Fibroblast of skin of abdomen (primary cell): ENCODE measurements around the gene NOL4L.

Experiments
- DNase-seq: peaks from one replicate; pipeline ENCODE4 v3.0.0-alpha.2; 2013

The NOL4L gene

DNA sequence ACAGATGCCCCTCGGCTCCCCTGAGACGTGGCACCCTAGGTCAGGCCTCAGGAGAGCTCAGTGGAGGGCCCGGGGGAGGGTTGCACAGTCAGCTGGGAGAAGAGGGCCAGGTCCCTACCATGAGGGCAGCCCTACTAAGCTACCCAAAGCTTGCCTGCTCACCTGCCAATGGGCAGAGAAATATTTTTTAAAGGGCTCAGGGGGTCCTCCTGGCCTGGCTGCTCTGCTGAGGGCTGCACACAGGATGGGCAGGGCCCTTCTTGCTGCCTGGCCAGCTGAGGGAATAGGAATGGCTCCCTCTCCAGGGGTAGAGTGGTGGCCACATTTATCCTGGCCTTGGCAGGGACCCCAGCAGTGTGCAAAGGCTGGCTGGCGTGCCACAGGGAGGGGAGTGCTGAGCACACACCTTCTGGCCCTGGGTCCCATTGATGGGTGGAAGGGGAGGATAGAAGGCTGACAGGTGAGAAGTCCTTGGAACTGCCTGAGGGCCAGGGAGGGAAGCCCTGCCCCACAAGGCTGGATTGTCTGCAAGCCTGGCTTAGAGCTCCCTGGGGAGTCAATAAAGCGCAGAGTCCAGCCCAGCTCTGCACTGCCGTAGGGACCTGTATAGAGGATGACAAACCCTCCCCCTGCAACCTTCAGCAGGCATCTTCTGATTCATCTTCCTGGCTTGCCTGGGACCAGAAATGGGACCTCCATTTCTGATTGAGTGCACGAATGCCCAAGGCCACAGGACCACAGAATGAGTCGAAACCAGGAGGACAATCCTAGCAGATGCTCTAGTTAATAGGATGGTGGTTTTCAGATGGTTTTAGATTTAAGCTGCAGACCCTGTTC is 62.1 kb downstream of the NOL4L start:
- DNase-seq, result peak; percentile 51

DNA sequence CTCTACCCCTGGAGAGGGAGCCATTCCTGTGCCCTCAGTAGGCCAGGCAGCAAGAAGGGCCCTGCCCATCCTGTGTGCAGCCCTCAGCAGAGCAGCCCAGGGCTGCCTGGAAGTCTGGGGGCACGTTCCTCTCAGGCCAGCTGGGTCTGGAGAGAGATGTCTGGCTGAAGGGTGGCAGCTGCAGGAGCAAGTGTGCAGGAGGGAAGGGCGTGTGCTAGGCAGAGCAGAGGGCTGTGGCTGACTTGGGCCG is 62.7 kb downstream of the NOL4L start:
- no peak for DNase-seq

DNA sequence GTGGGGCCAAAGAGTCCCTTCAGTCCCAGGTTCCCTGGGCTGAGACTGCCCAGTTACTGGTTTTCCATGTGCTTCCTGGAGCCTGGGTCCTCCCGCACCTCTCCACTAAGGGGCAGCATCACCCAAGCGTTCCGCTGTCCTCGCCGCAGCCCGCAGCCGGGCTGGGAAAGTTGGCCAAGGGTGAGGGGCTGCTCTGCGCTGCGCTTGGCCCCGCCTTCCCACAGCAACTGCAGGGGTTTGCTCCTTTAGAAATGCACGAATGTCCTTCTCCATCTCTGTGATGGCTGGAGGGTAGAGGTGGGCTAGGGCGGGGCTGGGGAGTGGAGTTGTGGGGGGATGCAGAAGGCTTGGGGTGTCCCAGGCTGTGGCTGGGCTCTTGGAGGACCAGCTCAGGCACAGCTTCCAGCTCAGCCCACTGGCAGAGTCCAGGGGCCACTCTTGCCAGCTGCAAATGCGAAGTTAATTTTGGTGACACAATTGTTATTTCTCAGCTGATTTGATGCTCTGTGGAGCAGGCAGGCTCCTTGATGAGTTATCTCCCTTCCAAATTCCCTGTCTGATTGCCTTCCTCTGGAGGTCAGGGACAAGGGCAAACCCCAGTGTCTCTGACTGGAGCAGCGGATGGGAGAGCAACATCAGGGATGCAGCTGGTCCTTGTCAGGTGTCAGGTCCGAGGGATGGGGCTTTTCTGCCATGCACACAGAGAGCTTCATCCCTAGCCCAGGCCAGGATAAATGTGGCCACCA is 63.2 kb downstream of the NOL4L start:
- peak; percentile 55 for DNase-seq

DNA sequence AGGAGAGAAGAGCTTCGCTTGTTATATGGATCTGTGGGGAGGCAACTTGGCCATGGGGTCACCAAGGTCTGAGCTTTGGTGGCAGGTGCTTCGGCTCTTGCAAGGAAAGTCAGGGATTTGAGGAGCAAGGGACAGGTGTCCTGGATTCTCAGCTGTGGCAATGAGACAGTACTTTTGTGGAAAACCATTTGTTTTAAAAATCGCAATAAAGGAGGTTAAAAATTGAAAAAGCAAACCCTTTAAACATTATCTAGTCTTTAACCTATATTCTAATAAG is 64.3 kb downstream of the NOL4L start:
- no peak for DNase-seq

DNA sequence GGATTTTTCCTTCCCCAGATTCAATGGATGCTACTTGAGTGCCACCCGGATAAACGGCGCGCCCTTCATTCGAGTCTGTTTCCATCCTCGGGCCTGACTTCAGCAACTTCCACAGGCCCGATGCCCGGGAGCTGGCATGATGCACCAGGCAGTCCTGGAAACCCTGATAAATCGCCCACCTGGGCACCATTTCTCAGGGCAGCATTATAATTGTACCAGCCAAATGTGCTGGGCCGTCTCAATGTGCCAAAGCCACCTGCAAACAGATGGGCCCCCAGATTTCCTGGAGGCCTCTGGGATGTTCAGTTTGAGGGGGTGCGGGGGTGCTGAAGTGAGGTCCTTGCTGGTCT is 65.8 kb downstream of the NOL4L start:
- no peak for DNase-seq

DNA sequence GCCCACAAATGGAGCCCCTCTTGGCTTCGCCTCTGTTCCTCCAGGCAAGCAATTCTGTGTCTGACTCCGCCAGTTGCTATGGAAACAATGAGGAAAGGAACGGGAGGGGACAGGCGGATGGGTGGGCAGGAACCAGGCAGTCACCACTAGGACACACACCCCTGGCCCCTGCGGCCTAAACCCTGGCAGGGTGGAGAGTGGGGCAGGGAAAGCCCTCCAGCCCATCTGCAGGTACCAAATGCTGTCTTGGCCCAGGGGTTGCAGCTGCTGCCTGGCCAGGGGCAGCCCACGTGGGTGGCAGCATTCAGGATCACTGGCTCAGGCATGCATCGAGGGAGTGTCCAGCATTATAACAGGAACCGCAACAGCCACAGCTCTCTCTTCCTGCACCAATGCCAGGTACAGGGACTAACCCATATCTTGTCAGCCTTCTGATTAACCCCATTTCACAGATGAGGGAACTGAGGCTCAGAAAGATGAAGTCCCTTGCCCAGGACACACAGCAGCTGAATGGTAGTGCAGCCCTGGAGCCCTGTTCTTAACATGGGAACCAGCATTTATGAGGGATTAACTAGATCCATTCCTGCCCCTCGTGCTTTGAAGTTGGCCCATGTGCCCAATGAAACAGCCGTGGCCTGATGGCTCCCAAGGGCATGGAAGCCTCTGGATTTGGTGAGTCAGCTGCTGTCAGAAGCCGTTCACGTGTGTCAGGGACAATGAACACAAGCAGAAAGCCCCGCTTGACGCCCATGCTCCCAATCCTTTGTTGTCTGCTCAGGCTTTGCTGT is 66.3 kb downstream of the NOL4L start:
- no peak for DNase-seq

DNA sequence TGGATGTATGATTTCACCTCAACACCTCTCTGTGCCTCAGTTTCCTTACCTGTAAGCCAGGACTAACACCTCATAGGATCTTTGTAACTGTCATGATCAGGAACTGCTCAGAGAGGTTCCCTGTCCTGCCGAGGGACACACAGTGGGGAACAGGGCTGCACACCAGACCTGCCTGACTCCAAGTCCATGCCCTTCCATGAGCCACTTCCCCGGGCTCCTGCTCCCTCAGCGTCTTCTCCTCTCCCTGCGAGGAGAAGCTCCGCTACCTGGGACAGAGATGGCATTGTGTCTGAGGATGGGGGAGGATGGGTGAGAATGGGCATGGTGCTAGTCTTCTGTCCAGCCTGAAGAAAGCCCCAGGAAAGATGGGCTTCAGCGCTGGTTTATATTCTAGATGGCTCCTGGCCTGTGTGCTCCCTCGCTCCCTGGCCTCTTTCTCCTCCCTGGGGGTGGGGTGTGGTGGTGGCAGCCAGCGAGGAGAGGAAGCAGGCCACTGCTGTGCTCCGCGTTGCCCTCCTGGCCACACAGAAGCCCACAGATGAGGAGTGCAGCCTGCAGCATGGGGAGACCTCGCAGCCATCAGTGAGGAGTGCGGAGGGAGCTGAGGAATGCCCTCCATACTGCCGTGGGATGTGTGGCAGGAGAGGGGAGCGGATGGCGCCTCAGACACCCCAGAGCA is 67.1 kb downstream of the NOL4L start:
- no peak for DNase-seq

DNA sequence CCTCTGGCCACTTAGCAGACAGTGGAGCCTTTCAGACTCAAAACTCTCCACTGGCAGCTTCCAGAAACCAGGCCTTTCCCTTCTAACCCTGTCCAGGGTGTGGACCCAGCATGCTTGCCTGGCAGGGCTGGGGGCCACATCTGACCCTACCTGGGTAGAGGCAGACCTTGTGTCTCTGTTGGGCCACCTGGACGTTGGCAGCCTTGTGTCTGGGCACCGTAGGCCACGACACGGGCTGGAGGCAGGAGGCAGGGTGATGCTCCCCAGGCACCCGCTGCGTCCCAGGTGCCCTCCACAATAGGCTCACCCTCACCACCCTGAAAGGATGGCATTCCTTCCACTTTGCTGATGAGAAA is 67.6 kb downstream of the NOL4L start:
- DNase-seq, result no peak

DNA sequence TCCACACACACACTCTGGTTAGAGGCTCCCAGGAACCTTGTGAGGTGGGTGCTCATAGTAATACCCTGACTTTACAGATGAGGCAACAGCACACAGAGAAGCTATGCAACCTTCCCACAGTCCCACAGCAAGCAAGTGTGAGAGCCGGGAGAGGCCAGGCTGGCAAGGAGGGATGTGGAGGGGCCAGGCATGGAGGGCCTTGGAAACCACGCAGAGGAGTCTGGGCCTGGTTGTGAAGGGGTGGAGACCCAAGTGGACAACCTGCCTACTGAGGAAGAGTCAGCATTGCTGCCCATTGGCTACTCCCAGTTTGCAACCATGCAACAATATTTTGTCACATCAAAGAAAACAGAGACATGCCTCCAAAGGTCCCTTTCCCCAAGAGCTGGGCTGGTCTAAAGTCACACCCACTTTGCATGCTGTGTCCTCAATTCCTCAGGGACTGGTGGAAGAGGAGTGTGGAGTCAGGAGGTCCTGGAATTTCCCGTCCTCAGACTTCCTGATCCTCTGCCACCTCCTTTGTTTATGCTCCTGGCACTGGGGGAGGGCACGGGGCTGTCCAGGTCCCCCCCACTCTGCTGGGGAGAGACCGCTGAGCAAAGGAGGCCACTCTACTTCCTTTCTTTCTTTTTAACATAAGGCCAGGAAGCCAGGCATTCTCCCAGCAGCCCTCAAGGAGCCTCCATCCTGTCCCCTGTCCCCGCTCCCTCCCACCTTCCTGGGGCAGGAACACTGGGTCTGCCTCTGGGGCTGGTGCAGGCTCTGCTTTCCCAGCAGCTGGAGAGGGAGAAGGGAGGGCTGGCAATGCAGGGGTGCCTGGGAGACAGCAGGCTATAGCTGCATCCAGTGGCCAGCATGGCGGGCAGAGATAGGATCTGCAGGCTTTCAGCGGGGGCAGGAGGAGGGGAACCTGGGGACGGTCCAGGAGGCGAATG is 68.3 kb downstream of the NOL4L start:
- DNase-seq, result no peak

DNA sequence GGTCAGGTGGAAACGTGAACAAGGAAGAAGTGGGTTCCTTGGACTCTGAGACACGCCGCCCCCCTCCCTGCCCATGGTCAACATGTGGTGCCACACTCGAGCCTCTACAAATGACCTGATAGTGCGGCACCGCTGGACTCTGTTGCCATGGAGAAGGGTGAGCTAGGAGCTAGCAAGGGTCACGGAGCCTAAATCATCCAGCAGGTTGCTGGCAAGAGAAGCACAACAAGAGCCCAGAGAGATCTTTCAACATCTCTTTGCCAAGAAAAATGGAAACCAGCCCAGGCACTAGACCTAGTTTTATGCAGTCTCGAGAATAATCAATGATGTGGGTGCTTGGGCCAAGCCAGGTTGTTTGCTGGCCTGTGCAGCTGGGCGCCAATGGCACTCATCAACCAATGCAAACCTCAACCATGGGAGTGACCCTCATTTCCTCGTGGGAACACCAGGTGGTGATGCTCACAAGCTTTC is 69.5 kb downstream of the NOL4L start:
- no peak for DNase-seq

DNA sequence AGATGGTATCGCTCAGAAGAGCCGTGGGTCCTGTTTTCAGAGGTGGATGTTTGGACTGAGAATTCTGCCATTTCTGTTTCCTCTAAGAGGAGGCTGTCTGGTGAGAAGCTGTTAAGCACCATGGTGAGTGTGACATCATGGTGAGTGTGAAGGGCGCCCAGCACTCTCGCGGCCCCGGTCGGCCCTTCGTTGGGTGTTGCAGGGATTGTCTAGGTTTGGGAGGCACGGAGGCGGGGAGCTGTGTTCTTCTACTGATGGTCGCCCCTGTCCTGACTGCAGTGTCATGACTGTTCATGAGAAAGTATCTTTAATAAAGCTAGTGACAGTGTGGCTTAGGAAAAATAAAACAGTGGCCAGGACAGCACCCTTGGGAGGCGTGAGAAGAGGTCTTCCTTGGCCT is 70.4 kb downstream of the NOL4L start:
- no peak for DNase-seq

DNA sequence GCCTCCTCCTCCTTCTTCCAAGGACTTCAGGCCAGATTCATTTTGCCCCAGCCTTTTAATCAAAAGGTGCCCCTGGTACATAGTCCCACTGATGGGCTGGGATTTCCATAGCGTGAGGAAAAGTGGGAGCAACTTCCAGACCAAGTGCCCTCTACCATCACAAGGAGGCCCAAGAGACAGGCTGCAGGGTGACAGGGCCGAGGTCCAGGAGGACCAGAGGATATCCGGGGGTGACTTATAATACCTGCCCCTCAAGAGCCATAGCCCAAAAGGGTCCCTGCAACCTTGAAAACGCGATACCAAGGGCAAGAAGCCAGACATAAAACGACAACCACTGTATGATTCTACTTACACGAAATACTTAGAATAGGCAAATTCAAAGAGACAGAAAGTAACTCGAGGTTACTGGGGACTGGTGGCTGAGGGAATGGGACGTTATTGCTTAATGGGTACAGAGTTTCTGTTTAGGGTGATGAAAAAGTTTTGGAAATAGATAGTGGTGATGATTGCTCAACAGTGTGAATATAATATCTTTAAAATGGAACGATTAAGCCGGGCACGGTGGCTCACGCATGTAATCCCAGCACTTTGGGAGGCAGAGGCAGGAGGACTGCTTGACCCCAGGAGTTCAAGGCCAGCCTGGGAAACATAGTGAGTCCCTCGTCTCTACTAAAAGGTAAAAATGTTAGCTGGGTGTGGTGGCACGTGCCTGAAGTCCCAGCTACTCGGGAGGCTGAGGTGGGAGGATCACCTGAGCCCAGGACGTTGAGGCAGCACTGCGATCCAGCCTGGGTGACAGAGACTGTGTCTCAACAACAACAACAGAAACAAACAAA is 71.9 kb downstream of the NOL4L start:
- DNase-seq, result no peak

DNA sequence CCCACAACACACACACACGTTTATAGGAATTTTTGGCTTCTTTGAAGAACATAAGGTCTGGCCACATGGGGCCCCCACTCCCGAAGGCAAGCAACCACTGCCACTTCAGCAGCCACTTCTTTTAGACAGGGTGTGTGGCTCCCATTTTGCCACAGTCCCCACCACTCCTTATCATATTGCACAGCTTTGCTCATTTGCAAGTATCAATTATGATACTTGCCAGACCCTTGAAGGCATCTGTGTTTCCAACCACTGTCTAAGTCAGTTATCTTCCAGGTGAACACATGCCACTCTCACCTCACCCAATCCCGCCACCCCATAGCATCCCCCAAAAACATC is 73.1 kb downstream of the NOL4L start:
- no peak for DNase-seq

DNA sequence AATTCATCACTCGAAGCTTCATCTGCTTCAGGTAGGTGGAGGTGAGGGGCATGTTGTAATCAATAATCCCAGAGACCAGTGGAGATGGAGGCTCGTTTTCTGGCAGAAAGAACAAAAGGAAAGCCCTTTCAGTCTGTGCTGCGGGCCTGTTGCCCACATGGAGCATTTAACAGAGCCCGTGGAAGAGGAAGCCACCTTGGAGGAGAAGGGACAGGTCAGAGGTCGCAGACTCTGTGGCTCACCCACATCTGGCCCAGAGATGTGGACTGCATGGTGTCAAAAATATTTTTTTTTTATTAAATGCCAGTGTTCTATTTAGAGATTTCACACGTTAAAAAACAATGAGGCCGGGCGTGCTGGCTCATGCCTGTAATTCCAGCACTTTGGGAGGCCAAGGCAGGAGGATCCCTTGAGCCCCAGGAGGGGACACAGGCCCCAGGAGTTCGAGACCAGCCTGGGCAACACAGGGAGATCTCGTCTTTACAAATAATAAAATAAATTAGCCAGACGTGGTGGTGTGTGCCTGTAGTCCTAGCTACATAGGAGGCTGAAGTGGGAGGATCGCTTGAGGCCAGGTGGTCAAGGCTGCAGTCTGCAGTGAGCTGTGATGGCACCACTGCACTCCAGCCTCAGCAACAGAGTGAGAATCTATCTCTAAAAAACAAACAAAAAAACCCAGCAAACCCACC is 73.6 kb downstream of the NOL4L start:
- DNase-seq, result no peak

DNA sequence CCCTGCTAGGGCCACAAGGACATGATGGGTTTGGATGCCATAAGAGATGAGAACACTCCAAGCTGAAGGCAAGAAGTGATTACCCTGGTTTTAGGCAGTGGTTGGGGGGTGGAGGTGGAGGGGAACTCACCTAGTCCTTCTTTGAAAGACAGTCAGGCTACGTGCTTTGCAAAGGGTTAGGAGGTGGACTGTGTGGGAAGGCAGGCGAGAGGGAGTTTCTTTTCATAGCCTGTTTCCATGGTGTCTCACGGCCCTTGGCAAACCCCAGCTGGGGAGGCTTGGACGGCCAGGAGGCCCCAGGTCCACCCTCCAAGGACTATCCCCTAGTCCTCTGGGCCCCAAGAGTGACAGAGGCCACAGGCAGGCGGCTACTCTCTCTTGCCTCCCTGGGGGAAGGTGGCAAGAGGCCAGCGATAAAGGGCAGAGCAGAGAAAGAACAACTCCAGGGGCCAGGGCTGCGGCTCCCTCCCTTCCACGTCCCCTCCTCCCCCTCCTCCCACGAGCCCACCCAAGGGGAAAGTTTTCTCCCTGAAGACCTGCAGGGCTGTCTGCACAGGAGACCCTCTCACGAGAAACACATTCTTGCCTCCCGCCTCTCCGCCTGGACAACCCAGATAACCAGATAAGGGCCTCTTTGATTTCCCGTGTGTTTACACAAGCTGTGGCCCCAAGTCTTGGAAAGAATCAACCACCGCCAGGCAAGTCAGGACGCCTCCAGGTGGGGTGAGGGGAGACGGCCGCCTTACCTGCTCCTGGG is 74.4 kb downstream of the NOL4L start:
- DNase-seq, result no peak

DNA sequence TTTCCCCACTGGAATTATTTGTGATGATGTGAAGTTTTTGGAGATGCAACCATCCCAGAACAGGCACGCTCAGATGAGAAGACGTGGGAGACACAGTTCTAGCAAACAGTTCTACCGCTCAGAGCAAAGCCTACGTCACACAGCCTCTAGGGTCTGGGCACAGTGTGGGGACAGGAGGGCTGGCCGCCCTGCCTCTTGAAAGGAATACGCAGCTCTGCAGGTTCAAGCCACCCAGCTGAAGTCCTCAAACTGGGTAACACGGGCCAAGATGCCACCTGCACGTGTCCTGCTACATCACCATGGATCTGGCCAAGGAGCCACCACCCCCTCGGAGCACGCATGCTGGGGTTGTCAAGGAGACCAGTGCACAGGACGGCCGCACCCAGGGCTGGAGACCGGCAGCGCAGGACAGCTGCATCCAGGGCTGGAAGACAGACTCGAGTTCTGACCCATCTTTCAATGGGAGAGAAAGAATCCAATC is 75.0 kb downstream of the NOL4L start:
- DNase-seq, result no peak

DNA sequence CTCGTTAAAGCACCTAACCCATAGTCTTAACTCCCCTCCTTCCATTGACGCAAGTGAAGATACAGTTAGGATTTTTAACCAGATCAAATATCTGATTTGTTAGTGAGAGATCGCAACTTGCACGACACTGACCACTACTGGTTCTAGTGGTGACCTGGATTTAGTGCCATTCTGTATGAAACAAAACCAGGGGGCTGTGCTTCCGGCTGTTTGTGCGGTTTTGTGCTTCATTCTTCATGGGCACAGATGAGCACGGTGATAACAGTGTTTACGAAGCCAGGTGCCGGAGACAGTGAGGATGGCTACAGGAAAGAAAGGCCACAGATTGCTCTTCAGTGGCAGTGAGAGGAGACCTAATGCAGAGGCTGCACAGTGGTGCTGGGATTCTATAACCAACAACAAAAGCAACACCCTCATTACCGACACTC is 75.5 kb downstream of the NOL4L start:
- no peak for DNase-seq

DNA sequence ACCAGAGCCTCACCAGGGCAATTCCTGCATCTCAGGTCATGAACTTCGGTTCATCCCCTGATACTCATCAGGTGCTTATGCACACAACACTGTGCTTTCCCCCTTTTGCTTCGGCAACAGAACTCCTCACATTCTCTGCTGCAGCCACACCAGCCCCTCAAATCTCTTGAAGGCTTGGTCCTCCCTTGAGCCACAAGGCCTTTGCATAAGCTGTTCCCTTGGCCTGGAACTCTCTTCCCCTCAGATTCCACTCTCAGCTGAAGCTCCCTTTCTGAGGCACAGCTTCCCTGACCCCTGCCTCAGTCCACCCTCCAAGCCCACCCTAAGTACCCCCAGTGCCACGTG is 76.4 kb downstream of the NOL4L start:
- no peak for DNase-seq

DNA sequence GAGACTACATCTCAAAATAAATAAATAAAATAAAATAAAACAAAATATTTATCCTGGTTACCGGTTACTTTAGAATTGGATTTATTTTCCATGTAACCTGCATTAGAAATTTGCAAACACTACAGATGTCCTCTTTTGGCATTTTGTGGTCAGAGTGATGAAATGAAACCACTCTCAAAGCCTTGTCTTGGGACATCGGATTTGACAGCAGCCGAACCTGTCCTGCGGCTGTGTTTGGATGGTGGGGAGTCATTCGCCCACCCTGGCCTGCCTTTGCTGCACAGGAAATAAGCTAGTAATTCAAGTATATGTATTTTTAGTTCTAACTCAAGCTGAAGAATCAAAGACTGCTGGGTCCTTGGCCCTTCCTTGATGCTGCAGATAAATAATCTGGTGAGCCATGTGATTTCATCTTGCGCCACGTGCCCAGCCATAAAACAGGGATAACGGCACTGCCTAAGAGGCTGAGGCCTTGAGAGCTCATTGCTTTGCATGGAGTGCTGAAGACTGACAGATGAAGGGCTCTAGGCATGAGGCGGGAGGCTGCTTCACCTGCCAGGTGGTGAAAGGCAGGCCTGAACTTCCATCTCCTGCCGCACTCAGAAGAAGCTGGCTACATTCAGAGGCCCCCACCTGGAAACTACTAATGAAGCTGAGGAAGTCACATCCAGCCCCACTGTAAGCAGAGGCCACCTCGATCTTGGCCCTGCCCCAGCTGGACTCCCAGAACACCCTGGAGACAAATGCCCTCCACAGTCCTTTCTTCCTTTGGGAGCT is 76.9 kb downstream of the NOL4L start:
- no peak for DNase-seq
